LNCAP (cell line): ENCODE data around the gene HPCAL1.

Source experiments
- CTCF ChIP-seq: fragments of 450-650 bp; IDR thresholded peaks from 2 replicates; pipeline ENCODE4 v1.5.1; 2017; ENCODE audit warnings: mild to moderate bottlenecking

HPCAL1 gene

GRCh38 chr2:10311736-10312135 lies 9.0 kb downstream of the HPCAL1 start:
- no peak for TF ChIP-seq CTCF

- no peak for TF ChIP-seq CTCF
Observed at GRCh38 chr2:10312437-10312957, 9.8 kb downstream of the HPCAL1 start.

- no peak for TF ChIP-seq CTCF
Observed at GRCh38 chr2:10316336-10316735, 13.6 kb downstream of the HPCAL1 start.

GRCh38 chr2:10316860-10317259 lies 14.2 kb downstream of the HPCAL1 start:
- no peak for TF ChIP-seq CTCF

- TF ChIP-seq CTCF: no peak
Observed at GRCh38 chr2:10317646-10318045, 14.9 kb downstream of the HPCAL1 start.

- no peak for TF ChIP-seq CTCF
Observed at GRCh38 chr2:10318345-10318744, 15.6 kb downstream of the HPCAL1 start.

GRCh38 chr2:10319892-10320574 lies 17.3 kb downstream of the HPCAL1 start:
- no peak for TF ChIP-seq CTCF

- no peak for TF ChIP-seq CTCF
Observed at GRCh38 chr2:10320575-10320931, 17.8 kb downstream of the HPCAL1 start.
